NCI-H146 treated with DMSO at 0.1 percent for 48 hours (cell line): ENCODE results near the gene WDR49.

Experiments
- DNase-seq: peaks from one replicate; lab custom pipeline; 2025; ENCODE audit not compliant: unreplicated experiment; lab: John Stamatoyannopoulos, UW

Gene WDR49

DNA sequence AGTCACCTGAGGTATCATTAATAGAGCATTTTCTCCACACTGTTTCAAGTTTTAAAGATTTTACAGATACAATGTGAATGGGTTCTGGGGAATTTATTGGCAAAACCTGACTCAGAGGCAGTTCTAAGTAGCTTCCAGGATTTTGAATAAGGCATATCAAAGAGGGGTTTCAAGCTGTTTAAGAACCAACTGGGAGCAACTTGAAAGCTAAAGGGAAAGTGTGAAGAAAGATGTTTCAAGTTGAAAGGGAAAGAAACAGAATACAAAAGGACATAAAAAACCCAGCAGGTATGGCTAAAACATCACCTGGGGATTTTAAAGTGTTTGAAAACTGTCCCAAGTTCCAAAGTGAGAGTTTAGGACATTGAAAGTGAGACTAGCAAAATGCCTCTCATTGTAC, 162.1 kb downstream of the WDR49 start:
- no peak for DNase-seq

DNA sequence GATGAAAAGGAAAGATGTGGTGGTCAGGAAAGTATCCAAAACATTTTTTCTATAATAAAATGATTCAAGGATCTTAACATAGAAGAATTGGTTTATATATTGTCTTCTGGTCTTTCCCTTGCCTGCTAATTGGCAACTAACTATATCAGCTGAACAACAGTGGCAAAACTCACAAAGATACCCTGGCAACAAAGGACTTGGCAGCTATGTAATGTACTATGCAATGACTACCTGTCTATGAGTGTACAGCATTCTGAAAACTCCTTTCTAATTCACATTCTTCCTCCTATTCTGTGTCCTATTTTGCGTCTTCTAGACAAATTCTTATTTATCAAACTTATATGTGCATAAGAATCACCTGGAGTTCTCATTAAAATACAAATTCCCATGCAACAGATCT, 164.2 kb downstream of the WDR49 start:
- no peak for DNase-seq

DNA sequence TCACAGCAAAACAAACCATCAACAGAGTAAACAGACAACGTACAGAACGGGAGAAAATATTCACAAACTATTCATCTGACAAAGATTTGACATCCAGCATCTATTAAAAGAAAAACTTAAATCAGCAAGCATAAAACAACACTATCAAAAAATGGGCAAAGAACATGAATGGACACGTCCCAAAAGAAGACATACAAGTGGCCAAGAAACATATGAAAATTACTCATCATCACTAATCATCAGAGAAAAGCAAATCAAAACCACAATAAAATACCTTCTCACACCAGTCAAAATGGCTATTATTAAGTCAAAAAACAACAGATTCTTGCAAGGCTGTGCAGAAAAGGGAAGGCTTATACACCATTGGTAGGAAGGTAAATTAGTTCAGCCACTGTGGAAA, 166.2 kb downstream of the WDR49 start:
- DNase-seq, result no peak

DNA sequence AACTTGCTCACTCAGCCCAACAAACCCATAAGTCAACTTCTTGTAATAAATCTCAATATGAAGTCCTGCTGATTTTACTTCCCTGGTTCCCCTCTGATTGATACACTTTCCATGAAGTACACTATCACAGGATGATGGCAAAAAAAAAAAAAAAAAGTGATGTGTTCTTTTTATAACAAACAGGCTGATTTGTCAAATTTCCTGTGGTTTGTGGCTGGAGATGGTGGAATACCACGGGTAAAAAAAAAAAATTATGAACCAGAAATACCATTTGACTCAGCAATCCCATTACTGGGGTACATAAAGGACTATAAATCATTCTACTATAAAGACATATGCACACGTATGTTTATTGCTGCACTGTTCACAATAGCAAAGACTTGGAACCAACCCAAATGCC, 169.2 kb downstream of the WDR49 start:
- DNase-seq, result no peak

DNA sequence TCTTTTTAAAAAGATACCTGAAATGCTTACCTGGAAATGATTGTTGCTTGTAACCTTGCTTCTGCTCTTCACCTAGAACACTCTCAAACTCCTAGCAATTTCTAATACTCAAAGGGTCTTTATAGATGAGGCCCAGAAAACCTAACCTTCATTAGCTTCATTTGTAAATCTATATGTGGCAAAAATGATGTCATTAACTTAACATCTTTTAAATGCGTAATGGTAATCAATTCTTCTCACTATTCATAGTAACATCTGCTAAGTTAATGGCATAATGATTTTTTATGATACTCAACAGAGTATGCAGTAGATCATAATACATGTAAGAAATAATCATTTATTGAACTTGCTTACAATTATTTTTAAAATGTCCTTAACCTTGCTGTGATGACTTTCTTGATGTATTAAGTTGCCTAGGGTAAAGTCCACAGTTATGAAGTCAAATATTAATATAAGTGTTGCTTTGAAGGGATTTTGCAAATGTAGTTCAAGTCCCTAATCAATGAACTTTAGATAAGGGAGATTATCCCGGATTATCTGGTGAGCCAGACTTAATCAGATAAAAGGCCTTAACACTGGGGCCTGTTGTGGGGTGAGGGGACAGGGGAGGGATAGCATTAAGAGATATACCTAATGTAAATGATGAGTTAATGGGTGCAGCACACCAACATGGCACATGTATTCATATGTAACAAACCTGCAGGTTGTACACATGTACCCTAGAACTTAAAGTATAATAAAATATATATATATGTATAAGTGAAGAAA, 169.8 kb downstream of the WDR49 start:
- no peak for DNase-seq

GRCh38 chr3:167481164-167481563, 172.6 kb downstream of the WDR49 start:
- no peak for DNase-seq

DNA sequence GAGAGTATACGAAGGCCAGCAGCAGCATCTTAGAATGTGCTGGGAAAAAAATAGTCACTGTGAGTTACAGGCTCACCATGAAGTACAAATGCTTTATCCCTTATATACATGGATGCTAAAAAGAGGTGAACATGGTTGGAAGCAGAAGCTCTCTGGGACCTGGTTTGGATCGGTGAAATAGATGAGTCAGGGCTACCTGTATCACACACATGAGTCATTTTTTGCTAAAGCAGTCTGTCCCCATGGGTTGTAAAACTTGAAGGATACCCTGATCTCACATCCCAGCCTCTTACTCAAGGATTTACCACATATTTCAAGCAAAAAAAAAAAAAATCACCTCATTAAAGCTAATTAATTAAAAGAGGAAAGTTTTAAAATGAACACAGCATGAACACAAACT, 173.0 kb downstream of the WDR49 start:
- no peak for DNase-seq

- no peak for DNase-seq
Measured at GRCh38 chr3:167473863-167474262, 179.9 kb downstream of the WDR49 start, which contains the start of gene SERPINI2. Gene SERPINI2 (minus strand): TSS chr3:167474042. CDS start chr3:167471834, 2,208 bp downstream.

- DNase-seq, result no peak
Measured at GRCh38 chr3:167469381-167469780, 184.4 kb downstream of the WDR49 start.

DNA sequence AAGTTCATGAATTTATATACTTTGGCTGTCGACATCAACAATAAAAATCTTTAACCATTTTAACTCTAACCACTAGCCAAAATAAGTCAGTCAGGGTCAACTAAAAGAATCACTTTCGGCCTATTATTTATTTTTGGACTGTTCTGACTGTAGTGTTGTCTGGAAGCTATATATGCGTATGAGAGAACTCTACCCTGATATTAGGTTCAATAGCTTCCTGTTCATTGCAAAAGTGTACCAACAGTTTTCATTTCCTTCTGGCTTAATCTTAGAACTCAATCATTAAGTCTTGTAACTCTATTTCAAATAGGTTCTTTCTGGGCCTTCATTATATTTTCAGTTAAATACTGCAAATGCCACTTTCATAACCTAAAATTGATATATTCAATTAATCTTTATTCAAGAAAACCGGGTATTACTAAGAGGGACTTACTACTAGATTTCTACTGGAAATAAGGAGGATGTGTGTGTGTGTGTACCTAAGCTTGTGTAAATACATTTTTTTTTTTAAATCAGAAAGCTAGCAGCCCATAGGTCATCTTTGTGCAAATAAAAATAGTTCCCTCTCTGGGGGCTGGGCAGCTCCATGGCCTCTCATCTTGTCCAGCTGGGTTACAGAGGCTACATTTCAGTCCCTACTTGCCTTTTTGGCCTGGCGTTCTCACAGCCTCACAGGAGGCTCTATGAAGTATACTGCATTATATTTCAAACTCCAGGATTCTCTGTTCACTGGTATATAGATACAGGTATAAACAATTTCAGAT, 185.7 kb downstream of the WDR49 start:
- DNase-seq, result no peak

DNA sequence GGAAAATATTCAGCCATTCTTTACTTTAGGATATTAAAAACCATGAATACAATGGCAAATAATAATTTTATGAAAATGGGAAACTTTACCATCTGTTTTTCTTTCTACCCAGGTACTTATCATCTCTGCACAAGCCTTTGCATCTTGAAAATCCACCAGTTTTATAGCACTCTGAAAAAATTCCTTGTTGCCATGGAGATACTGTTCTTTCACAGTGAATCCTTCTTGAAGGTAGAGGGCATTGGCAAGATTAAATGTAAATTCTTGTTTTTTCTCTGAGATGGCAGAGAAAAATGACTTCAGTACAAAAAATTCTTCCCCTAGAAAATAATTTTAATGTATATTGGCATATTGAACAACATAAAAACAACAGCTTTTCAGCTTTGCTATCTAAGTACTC, 186.8 kb downstream of the WDR49 start:
- no peak for DNase-seq

DNA sequence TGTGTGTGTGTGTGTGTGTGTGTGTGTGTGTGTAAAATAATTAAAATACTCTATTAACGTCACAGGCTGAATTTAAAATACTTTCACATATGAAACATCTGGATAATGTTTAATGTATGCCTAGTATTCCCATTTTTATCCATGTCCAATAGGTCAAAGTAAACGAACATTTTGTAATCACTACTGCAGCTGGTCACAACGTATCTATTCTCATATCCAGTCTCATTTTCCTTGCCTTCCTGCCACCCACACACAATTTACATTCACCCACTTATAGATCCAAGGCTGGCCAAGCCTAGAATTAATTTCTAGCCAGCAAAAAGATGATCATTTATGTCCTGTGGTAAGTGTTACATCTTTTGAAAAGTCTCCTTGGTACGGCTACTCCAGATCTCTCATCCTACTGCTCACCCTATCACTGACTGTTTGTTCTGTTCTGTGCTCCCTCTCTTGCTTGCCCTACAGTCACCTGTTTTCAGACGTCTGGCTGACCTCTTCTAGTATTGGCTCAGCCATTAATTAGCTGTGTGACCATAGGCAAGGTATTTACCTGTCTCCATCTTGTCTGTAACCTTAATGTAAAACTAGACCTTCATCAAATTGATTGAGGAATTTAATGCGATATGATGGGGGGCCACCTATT, 197.5 kb downstream of the WDR49 start:
- DNase-seq, result no peak

- DNase-seq, result no peak
Measured at GRCh38 chr3:167453815-167454214, 199.9 kb downstream of the WDR49 start.

GRCh38 chr3:167451282-167451681, 202.5 kb downstream of the WDR49 start:
- no peak for DNase-seq

DNA sequence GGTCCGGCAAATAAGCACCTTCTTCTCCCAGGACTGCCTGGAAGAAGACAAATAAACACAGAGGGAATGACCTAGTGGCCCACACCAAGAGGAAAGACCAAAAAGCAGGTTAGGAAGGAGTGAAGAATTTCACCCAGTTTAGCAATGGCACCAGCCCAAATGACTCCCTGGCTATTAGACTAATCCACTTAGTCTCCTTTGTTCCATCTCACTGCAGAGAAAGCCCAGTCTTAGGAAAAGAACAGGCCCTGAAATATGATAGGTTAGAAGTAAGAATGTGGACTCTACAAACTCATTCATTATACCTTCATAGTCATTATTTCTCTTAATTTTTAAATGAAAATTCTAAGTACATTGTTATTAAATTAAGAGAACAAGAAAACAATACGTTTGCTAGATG, 203.1 kb downstream of the WDR49 start:
- DNase-seq, result no peak

GRCh38 chr3:167450195-167450594, 203.5 kb downstream of the WDR49 start:
- DNase-seq, result no peak

GRCh38 chr3:167445491-167445890, 208.3 kb downstream of the WDR49 start:
- DNase-seq, result no peak

DNA sequence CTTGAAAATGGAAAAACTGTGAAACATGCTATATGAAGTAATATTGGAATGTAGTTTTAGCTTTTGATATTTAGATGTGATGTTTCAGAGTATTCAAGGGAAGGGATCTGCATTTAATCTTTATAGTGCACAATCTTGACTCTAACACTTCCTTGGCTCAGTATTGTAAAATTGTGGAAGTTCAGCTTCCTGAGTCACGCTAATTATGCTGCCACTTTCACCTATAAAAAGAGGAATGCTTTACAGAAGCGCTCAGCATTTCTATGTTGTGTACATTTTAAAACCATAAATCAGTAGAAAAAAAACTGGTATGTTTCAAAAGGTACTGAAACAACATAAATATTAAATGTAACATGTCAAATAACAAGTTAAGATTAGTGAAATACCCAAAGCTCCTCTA, 212.5 kb downstream of the WDR49 start:
- DNase-seq, result no peak

- no peak for DNase-seq
Measured at GRCh38 chr3:167437428-167438139, 216.2 kb downstream of the WDR49 start.
